GM12878 (cell line): ENCODE measurements around the gene MBIP.

Experiments
- CEBPB ChIP-seq, 2 experiments: fragments of 150-350 bp in 1 of 2; IDR thresholded peaks; 2 replicates each; pipeline ENCODE4 v1.6.1; 2012 to 2014; ENCODE audit warnings: low read depth in 2 of 2, low read length in 2 of 2, borderline replicate concordance in 1 of 2, inconsistent platforms in 1 of 2
- EZH2 ChIP-seq: IDR thresholded peaks from 2 replicates; pipeline ENCODE4 v1.6.1; 2012; ENCODE audit warnings: low read depth, mild to moderate bottlenecking, control low read depth, inconsistent platforms, low read length, borderline replicate concordance; ENCODE audit not compliant: control insufficient read depth
- POLR2A ChIP-seq: IDR thresholded peaks from 2 replicates; pipeline ENCODE4 v1.6.1; 2011; ENCODE audit warnings: low read depth, mild to moderate bottlenecking, low read length
- SMAD1 ChIP-seq: fragments of 450-650 bp; IDR thresholded peaks from 2 replicates; pipeline ENCODE4 v1.6.1; 2018; ENCODE audit warnings: mild to moderate bottlenecking, low read depth; ENCODE audit not compliant: partially characterized antibody
- TF ChIP-seq, protein P1 (sequence below): IDR thresholded peaks from 2 replicates; pipeline ENCODE4 v1.6.1; 2011; ENCODE audit warnings: low read depth, low read length, improper control_type of control experiment, borderline replicate concordance
- TF ChIP-seq, protein P2 (sequence below), 3 experiments: IDR thresholded peaks in 2 of 3; conservative IDR thresholded peaks in 1 of 3; 2 replicates each; pipeline ENCODE4 v1.5.1; 2011; ENCODE audit warnings: low read depth in 3 of 3, low read length in 3 of 3, mild to moderate bottlenecking in 3 of 3, control low read depth in 2 of 3, moderate library complexity in 2 of 3, inconsistent platforms in 1 of 3, mixed read lengths in 1 of 3; ENCODE audit not compliant: control insufficient read depth in 2 of 3, insufficient read depth in 1 of 3; ENCODE audit errors: extremely low read depth in 1 of 3

DNA sequence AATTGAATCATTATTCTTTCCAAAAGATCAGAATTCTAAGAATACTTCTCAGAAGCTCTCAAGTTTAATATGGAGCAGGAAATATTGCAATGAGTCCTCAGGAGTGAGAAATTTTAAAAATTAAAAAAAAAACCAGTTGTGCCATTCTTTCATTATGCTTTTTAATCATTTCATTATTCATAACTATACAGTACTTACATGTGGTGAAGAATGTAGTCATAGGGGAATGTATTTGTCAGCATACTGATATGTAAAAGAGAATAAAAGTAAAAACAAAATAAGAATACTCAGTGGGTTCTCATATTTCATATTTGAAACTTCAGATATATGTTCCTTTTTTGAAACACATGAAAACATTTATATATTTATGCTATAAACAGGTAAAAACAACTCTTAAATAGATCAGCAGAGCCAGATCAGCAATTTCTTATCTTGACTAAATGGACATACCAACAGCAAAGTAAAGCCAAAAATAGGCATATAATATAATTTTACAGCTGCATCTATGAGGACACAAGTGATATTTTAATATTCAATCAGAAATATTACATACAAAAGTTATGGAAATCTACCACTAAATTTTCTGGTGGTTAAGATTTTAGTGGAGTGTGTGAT is 19.9 kb upstream of the MBIP start:
- TF ChIP-seq, protein P1, sequence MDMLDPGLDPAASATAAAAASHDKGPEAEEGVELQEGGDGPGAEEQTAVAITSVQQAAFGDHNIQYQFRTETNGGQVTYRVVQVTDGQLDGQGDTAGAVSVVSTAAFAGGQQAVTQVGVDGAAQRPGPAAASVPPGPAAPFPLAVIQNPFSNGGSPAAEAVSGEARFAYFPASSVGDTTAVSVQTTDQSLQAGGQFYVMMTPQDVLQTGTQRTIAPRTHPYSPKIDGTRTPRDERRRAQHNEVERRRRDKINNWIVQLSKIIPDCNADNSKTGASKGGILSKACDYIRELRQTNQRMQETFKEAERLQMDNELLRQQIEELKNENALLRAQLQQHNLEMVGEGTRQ: no peak
- TF ChIP-seq POLR2A: no peak
- TF ChIP-seq EZH2: no peak
- TF ChIP-seq CEBPB (IDR thresholded peaks at IDR 0.05; ENCODE audit: borderline replicate concordance in 1 of 2, low read depth in 2 of 2, low read length in 2 of 2): no peak
- TF ChIP-seq, protein P2, sequence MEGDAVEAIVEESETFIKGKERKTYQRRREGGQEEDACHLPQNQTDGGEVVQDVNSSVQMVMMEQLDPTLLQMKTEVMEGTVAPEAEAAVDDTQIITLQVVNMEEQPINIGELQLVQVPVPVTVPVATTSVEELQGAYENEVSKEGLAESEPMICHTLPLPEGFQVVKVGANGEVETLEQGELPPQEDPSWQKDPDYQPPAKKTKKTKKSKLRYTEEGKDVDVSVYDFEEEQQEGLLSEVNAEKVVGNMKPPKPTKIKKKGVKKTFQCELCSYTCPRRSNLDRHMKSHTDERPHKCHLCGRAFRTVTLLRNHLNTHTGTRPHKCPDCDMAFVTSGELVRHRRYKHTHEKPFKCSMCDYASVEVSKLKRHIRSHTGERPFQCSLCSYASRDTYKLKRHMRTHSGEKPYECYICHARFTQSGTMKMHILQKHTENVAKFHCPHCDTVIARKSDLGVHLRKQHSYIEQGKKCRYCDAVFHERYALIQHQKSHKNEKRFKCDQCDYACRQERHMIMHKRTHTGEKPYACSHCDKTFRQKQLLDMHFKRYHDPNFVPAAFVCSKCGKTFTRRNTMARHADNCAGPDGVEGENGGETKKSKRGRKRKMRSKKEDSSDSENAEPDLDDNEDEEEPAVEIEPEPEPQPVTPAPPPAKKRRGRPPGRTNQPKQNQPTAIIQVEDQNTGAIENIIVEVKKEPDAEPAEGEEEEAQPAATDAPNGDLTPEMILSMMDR (IDR thresholded peaks at IDR 0.05 in 2 of 3, conservative IDR thresholded peaks at IDR 0.05 in 1 of 3; ENCODE audit: control insufficient read depth in 2 of 3, extremely low read depth in 1 of 3, insufficient read depth in 1 of 3, low read depth in 3 of 3, low read length in 3 of 3): no peak
- TF ChIP-seq SMAD1: no peak
